RWPE2 (cell line): ENCODE results near the gene MAPK10.

Source experiments
- ATAC-seq: fragments of 200-7000 bp; cut with Tn5 transposase; 3 replicates; pipeline ENCODE4 v1.9.1; 2021; ENCODE audit warnings: low read depth
- DNase-seq: peaks from one replicate; pipeline ENCODE4 v3.0.0-alpha.2; 2020; ENCODE audit warnings: low spot score
- H3K27ac ChIP-seq: fragments of 450-650 bp; 2 replicates; pipeline ENCODE4 v1.5.1; 2017; ENCODE audit warnings: mild to moderate bottlenecking; ENCODE audit not compliant: poor library complexity, severe bottlenecking
- H3K27me3 ChIP-seq: fragments of 250-450 bp; sonication (Bioruptor Pico); 2 replicates; pipeline ENCODE4 v1.5.1; 2021; ENCODE audit warnings: mild to moderate bottlenecking, moderate library complexity; ENCODE audit not compliant: insufficient read depth, poor library complexity, severe bottlenecking
- H3K36me3 ChIP-seq: fragments of 250-450 bp; sonication (Bioruptor Pico); 2 replicates; pipeline ENCODE4 v1.5.1; 2020; ENCODE audit warnings: low read depth, mild to moderate bottlenecking, moderate library complexity
- H3K4me1 ChIP-seq: fragments of 250-450 bp; sonication (Bioruptor Pico); 2 replicates; pipeline ENCODE4 v1.5.1; 2021; ENCODE audit warnings: mild to moderate bottlenecking, moderate library complexity; ENCODE audit not compliant: insufficient read depth, poor library complexity, severe bottlenecking
- H3K4me3 ChIP-seq: fragments of 250-450 bp; sonication (Bioruptor Pico); 2 replicates; pipeline ENCODE4 v1.5.1; 2021; ENCODE audit warnings: mild to moderate bottlenecking, moderate library complexity; ENCODE audit not compliant: severe bottlenecking
- H3K9me3 ChIP-seq: fragments of 250-450 bp; sonication (Bioruptor Pico); 2 replicates; pipeline ENCODE4 v1.5.1; 2021; ENCODE audit warnings: mild to moderate bottlenecking, moderate library complexity; ENCODE audit not compliant: severe bottlenecking
- TF ChIP-seq, protein P1 (sequence below): fragments of 450-650 bp; IDR thresholded peaks from one replicate; pipeline ENCODE4 v1.5.1; 2017; ENCODE audit warnings: mild to moderate bottlenecking, moderate library complexity; ENCODE audit not compliant: poor library complexity, severe bottlenecking

Gene MAPK10

DNA sequence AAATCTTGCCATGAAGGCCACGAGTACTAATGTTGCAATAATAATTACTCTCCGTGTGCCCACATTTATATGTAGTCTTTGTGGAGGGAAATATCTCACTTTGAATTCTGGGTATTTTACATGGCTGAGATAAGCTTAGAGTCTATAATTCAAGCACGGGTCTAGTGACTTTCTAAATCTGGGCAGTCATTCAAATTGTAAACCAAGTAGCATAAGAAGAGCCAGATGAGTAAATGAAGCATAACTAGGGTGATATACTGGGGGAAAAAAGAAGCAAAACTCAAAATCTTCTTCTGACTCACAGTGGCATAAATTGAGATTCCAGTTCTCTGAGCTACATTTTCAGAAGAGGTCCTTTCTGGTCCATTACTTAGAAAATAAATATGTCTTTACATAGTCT is 53.0 kb downstream of the MAPK10 start:
- no peaks in the 10 kb centered on the region for H3K4me1 ChIP-seq
- no peak overlapping the region for H3K4me3 ChIP-seq
- no peak for ATAC-seq
- no peak overlapping the region for H3K27ac ChIP-seq
- TF ChIP-seq, protein P1, sequence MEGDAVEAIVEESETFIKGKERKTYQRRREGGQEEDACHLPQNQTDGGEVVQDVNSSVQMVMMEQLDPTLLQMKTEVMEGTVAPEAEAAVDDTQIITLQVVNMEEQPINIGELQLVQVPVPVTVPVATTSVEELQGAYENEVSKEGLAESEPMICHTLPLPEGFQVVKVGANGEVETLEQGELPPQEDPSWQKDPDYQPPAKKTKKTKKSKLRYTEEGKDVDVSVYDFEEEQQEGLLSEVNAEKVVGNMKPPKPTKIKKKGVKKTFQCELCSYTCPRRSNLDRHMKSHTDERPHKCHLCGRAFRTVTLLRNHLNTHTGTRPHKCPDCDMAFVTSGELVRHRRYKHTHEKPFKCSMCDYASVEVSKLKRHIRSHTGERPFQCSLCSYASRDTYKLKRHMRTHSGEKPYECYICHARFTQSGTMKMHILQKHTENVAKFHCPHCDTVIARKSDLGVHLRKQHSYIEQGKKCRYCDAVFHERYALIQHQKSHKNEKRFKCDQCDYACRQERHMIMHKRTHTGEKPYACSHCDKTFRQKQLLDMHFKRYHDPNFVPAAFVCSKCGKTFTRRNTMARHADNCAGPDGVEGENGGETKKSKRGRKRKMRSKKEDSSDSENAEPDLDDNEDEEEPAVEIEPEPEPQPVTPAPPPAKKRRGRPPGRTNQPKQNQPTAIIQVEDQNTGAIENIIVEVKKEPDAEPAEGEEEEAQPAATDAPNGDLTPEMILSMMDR: no peak
- H3K27me3 ChIP-seq: no peaks in the 10 kb centered on the region
- no peaks in the 10 kb centered on the region for H3K36me3 ChIP-seq
- no peaks in the 10 kb centered on the region for H3K9me3 ChIP-seq
- DNase-seq: no peak

DNA sequence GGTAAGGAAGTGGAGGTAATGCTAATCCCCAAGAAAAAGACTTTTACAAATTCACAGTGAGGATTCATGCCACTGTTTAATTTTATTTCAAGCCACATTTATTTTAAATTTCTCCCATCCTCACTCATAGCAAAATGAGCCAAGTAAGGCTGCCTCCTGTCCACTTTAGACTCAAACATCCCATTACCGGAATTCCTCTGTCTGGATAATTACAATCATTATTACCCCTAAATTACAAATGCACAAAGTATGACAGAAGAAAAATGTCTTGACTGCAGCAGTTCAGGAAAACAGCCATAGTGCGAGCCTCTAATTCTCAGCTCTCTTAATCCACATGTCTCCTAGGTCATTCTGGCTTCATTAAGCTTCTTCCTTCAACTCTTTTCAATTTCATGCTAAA is 57.0 kb downstream of the MAPK10 start:
- Histone ChIP-seq H3K9me3 (no peaks in the 10 kb centered on the region), H3K27me3 (no peaks in the 10 kb centered on the region), H3K4me1 (no peaks in the 10 kb centered on the region), H3K4me3 (no peak overlapping the region), H3K36me3 (no peaks in the 10 kb centered on the region), H3K27ac (no peak overlapping the region)
- ATAC-seq: no peak
- no peak for DNase-seq
- TF ChIP-seq, protein P1: no peak

DNA sequence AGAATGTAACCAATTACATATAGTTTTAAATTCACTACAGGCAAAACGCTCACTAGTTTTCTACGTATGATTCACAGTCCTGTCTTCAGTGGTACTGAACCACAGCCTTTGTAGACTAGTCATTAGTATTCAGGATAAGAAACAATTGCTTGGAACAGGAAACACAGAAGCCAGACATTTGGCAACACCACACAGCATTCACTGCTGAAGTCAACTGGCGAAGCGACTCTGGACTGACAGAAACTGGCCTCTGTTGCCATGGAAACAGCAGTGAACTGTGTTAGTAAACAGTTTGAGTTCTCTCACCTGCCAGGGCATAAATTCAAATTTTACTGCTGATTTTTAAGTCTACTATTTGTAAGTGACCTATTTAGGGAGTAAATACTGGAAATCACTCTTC is 57.6 kb downstream of the MAPK10 start:
- no peak for ATAC-seq
- no peaks in the 10 kb centered on the region for H3K4me1 ChIP-seq
- no peak overlapping the region for H3K27ac ChIP-seq
- H3K4me3 ChIP-seq: no peak overlapping the region
- no peaks in the 10 kb centered on the region for H3K36me3 ChIP-seq
- DNase-seq: no peak
- H3K9me3 ChIP-seq: no peaks in the 10 kb centered on the region
- TF ChIP-seq, protein P1: no peak
- no peaks in the 10 kb centered on the region for H3K27me3 ChIP-seq

DNA sequence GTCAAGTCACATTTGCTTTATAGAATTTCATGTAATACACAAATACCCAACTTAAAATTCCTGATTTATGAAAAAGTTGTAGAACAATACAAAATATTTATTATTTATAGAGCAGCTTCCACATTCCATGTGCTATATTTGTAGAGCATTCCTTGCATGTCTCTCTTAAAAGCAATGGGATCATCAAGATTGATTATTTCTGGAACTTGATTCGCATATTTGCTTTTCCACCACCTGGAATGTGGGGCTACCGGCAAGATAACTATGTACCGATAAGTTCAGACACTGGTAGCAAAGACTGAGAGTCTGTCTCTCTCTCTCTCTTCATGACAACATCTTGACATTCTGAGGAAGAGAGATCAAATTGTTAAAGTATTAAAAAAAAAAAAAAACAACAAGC is 59.3 kb downstream of the MAPK10 start:
- no peak overlapping the region for H3K4me3 ChIP-seq
- H3K36me3 ChIP-seq: no peaks in the 10 kb centered on the region
- H3K27me3 ChIP-seq: no peaks in the 10 kb centered on the region
- no peak overlapping the region for H3K27ac ChIP-seq
- DNase-seq: no peak
- H3K4me1 ChIP-seq: no peaks in the 10 kb centered on the region
- TF ChIP-seq, protein P1: no peak
- no peaks in the 10 kb centered on the region for H3K9me3 ChIP-seq
- ATAC-seq: no peak

DNA sequence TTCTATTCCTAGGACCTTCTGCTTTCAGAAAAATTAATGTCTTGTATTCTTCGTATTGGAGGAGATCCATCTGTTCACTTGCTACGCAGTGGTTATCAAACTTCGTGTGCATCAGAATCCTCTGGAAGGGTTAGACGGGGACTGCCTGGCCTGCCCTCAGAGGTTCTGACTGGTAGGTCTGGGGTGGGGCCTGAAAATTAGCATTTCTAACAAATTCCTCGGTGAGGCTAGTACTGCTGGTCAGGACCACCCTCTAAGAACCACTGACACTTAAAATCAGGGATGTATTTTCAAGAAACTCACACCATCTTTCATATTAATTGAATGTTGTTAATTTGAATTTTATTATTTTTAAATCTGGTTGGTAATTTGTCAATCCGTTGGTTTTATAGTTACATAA is 63.0 kb downstream of the MAPK10 start:
- Histone ChIP-seq H3K4me3 (no peak overlapping the region), H3K27ac (no peak overlapping the region), H3K27me3 (no peaks in the 10 kb centered on the region), H3K36me3 (no peaks in the 10 kb centered on the region), H3K9me3 (no peaks in the 10 kb centered on the region), H3K4me1 (no peaks in the 10 kb centered on the region)
- ATAC-seq (no peak), DNase-seq (no peak)
- TF ChIP-seq, protein P1: no peak
